Panc1 (cell line): Measurements from ENCODE around the gene DCLK2. TPM values are rescaled to one million over a fixed set of nuclear protein-coding genes. Genes with fewer than 3 reads are reported as not detected.

ENCODE experiments used
- ATAC-seq: fragments of 200-7000 bp; cut with Tn5 transposase; 2 replicates; pipeline ENCODE4 v1.9.1; 2020; ENCODE audit warnings: mild to moderate bottlenecking, moderate library complexity
- BruUV-seq: library from RNA; stranded (reverse); fragments of 400-500 nt; replicated peaks from 2 replicates; lab custom pipeline; 2021; lab: Mats Ljungman, UMichigan
- CTCF ChIA-PET: fragments of 300-600 bp; sonication (Branson Sonifier 250); formaldehyde crosslinking; loops from one replicate; lab custom pipeline; 2022; ENCODE audit warnings: antibody characterized with exemption; lab: Charles Lee
- POLR2A ChIA-PET: fragments of 300-600 bp; sonication (Branson Sonifier 250); formaldehyde crosslinking; loops from one replicate; lab custom pipeline; 2022; ENCODE audit warnings: antibody characterized with exemption; lab: Charles Lee
- DNase-seq: peaks from one replicate; pipeline ENCODE4 v3.0.0-alpha.2; 2010; ENCODE audit warnings: low read depth, low spot score
- H3K27ac ChIP-seq: 2 replicates; pipeline ENCODE4 v1.5.1; 2011; ENCODE audit warnings: mild to moderate bottlenecking, low read length, inconsistent platforms
- H3K27me3 ChIP-seq: fragments of 200-500 bp; sonication (Bioruptor generic); 2 replicates; pipeline ENCODE4 v1.6.0; 2014; ENCODE audit warnings: low read length, inconsistent platforms; ENCODE audit not compliant: control insufficient read depth, insufficient read depth
- H3K36me3 ChIP-seq: fragments of 200-500 bp; sonication (Bioruptor generic); 2 replicates; pipeline ENCODE4 v1.5.1; 2014; ENCODE audit warnings: inconsistent platforms, mild to moderate bottlenecking, low read length, moderate library complexity; ENCODE audit not compliant: control insufficient read depth, insufficient read depth
- H3K4me1 ChIP-seq: 2 replicates; pipeline ENCODE4 v1.5.1; 2011; ENCODE audit warnings: inconsistent platforms, mild to moderate bottlenecking, low read length, moderate library complexity; ENCODE audit not compliant: control insufficient read depth, insufficient read depth
- H3K4me3 ChIP-seq, 2 experiments: 2 replicates each; pipeline ENCODE4 v1.5.1; 2011 to 2012; ENCODE audit warnings: low read depth in 2 of 2, low read length in 2 of 2, mild to moderate bottlenecking in 2 of 2, inconsistent platforms in 1 of 2, moderate library complexity in 1 of 2
- H3K9me3 ChIP-seq: fragments of 200-500 bp; sonication (Bioruptor generic); 2 replicates; pipeline ENCODE4 v1.5.1; 2014; ENCODE audit warnings: low read depth, mild to moderate bottlenecking, inconsistent platforms, low read length, moderate library complexity; ENCODE audit not compliant: control insufficient read depth, insufficient read depth
- CTCF ChIP-seq: fragments of 450-650 bp; IDR thresholded peaks from 2 replicates; pipeline ENCODE4 v1.5.1; 2017; ENCODE audit warnings: mild to moderate bottlenecking
- POLR2AphosphoS5 ChIP-seq: IDR thresholded peaks from 2 replicates; pipeline ENCODE4 v1.6.1; 2012; ENCODE audit warnings: mild to moderate bottlenecking, low read depth, low read length, moderate library complexity
- REST ChIP-seq, 2 experiments: IDR thresholded peaks; 2 replicates each; pipeline ENCODE4 v1.6.1; 2011 to 2012; ENCODE audit warnings: low read depth in 2 of 2, control low read depth in 1 of 2, low read length in 1 of 2, mild to moderate bottlenecking in 1 of 2, moderate library complexity in 1 of 2; ENCODE audit not compliant: insufficient read depth in 1 of 2
- SIN3A ChIP-seq: IDR thresholded peaks from 2 replicates; pipeline ENCODE4 v1.6.1; 2012; ENCODE audit warnings: low read depth, mild to moderate bottlenecking, low read length, moderate library complexity, borderline replicate concordance; ENCODE audit not compliant: insufficient read depth
- TCF7L2 ChIP-seq: IDR thresholded peaks from 2 replicates; pipeline ENCODE4 v1.6.1; 2011; ENCODE audit warnings: mild to moderate bottlenecking, low read depth, low read length, inconsistent platforms
- in situ Hi-C: cut with HindIII; loops from 2 replicates; pipeline ENCODE4 v1.10.0; 2016; ENCODE audit warnings: low sequenced_read_pairs, low pct_unique_long_range_greater_than_20kb
- intact Hi-C: fragments of 100-400 bp; cut with micrococcal nuclease; formaldehyde crosslinking; loops from one replicate; pipeline ENCODE4 v1.10.0; 2022; ENCODE audit not compliant: unreplicated experiment
- total RNA-seq: library from RNA; stranded (reverse); gene quantifications from one replicate; pipeline ENCODE4 v1.2.1, GENCODE V29; 2021; ENCODE audit not compliant: unreplicated experiment

DCLK2 gene
- total RNA-seq, 1 experiment from 2014 or later, result 9.5 TPM

- Histone ChIP-seq H3K36me3 (no peaks in the 10 kb centered on the region), H3K27ac (no peak overlapping the region), H3K9me3 (no peaks in the 10 kb centered on the region), H3K4me3 (no peak overlapping the region), H3K27me3 (no peaks in the 10 kb centered on the region), H3K4me1 (no peaks in the 10 kb centered on the region)
- in situ Hi-C loops, result no loop called here
- POLR2A ChIA-PET, result no interaction called here
- CTCF ChIA-PET, result no interaction called here
- no peak for DNase-seq
- TF ChIP-seq TCF7L2, result no peak
- TF ChIP-seq CTCF, result no peak
- TF ChIP-seq REST (IDR thresholded peaks at IDR 0.05; ENCODE audit: insufficient read depth in 1 of 2, low read depth in 2 of 2, low read length in 1 of 2), result no peak
- no peak for TF ChIP-seq POLR2AphosphoS5
- no peak for TF ChIP-seq SIN3A
- ATAC-seq, result no peak
- intact Hi-C loops, result no loop called here
- no TSS peak for BruUV-seq
These were observed 181.8 kb downstream of the DCLK2 start for GRCh38 chr4:150259861-150260567.

GRCh38 chr4:150261571-150261970 is 183.3 kb downstream of the DCLK2 start:
- H3K4me3 ChIP-seq, result no peak overlapping the region
- H3K9me3 ChIP-seq, result no peaks in the 10 kb centered on the region
- BruUV-seq, result no TSS peak
- no peak overlapping the region for H3K27ac ChIP-seq
- TF ChIP-seq POLR2AphosphoS5 (no peak), REST (IDR thresholded peaks at IDR 0.05; ENCODE audit: insufficient read depth in 1 of 2, low read depth in 2 of 2, low read length in 1 of 2) (no peak), SIN3A (no peak), CTCF (no peak), TCF7L2 (no peak)
- ATAC-seq (no peak), DNase-seq (no peak)
- intact Hi-C loops, result no loop called here
- POLR2A ChIA-PET, result no interaction called here
- H3K4me1 ChIP-seq, result no peaks in the 10 kb centered on the region
- no peaks in the 10 kb centered on the region for H3K27me3 ChIP-seq
- CTCF ChIA-PET, result no interaction called here
- in situ Hi-C loops, result no loop called here
- H3K36me3 ChIP-seq, result no peaks in the 10 kb centered on the region
